HG03460 (cell line): ENCODE data around the gene SEMG2.

ENCODE experiments used
- ATAC-seq: cut with Tn5 transposase; IDR thresholded peaks from one replicate; pipeline ENCODE4 v1.9.1; 2021; ENCODE audit not compliant: unreplicated experiment

SEMG2 gene

GRCh38 chr20:45221076-45221475, at the start of gene SEMG2:
Gene SEMG2 (plus strand): TSS chr20:45221373. CDS start chr20:45221390, 17 bp downstream.
- ATAC-seq = no peak

GRCh38 chr20:45173522-45173921, 47.7 kb upstream of the SEMG2 start:
- ATAC-seq = no peak

GRCh38 chr20:45174434-45175364, 46.5 kb upstream of the SEMG2 start, which contains the start of gene PI3:
Gene PI3 (plus strand): TSS chr20:45174902. CDS start chr20:45174923, 21 bp downstream.
- no peak for ATAC-seq

GRCh38 chr20:45176526-45177267, 44.5 kb upstream of the SEMG2 start:
- ATAC-seq = no peak

GRCh38 chr20:45179166-45179565, 42.0 kb upstream of the SEMG2 start:
- ATAC-seq = no peak

- no peak for ATAC-seq
Measured at GRCh38 chr20:45181639-45182038, 39.5 kb upstream of the SEMG2 start.

GRCh38 chr20:45183084-45183483, 38.1 kb upstream of the SEMG2 start:
- ATAC-seq = no peak

GRCh38 chr20:45187693-45188092, 33.5 kb upstream of the SEMG2 start:
- no peak for ATAC-seq

GRCh38 chr20:45189067-45189609, 32.0 kb upstream of the SEMG2 start:
- ATAC-seq = no peak

- no peak for ATAC-seq
Measured at GRCh38 chr20:45189861-45190260, 31.3 kb upstream of the SEMG2 start.

- no peak for ATAC-seq
Measured at GRCh38 chr20:45191926-45192325, 29.2 kb upstream of the SEMG2 start.

- no peak for ATAC-seq
Measured at GRCh38 chr20:45193331-45193730, 27.8 kb upstream of the SEMG2 start.

- ATAC-seq = no peak
Measured at GRCh38 chr20:45206725-45207124, 14.4 kb upstream of the SEMG2 start, which contains the start of gene SEMG1. Gene SEMG1 (plus strand): TSS chr20:45207033. CDS start chr20:45207054, 21 bp downstream.

- ATAC-seq = no peak
Measured at GRCh38 chr20:45209924-45210323, 11.2 kb upstream of the SEMG2 start.

GRCh38 chr20:45211569-45212474, 9.4 kb upstream of the SEMG2 start:
- ATAC-seq = no peak

GRCh38 chr20:45212836-45213235, 8.3 kb upstream of the SEMG2 start:
- no peak for ATAC-seq

GRCh38 chr20:45218124-45218523, 3.0 kb upstream of the SEMG2 start:
- no peak for ATAC-seq

GRCh38 chr20:45218636-45219035, 2.5 kb upstream of the SEMG2 start:
- ATAC-seq = no peak

- no peak for ATAC-seq
Measured at GRCh38 chr20:45223136-45223535, 2.0 kb downstream of the SEMG2 start.

GRCh38 chr20:45226287-45226686, 5.1 kb downstream of the SEMG2 start:
- no peak for ATAC-seq
